ENCODE data around the gene SPTB. TPM values are rescaled to one million over a fixed set of nuclear protein-coding genes. Genes with fewer than 3 reads are reported as not detected.

Gene SPTB
- total RNA-seq, 1 experiment from 2014 or later: 1.4 TPM

- Histone ChIP-seq H3K36me3 (peaks cover 9% of the 10 kb centered on the region), H3K27me3 (no peaks in the 10 kb centered on the region), H3K4me1 (peaks cover 10% of the 10 kb centered on the region), H3K9me3 (replicated peaks) (no peaks in the 10 kb centered on the region), H3K4me3 (no peak overlapping the region), H3K27ac (no peak overlapping the region)
- DNase-seq: no peak
Measured at GRCh38 chr14:64731141-64731581, 148.5 kb downstream of the SPTB start.

- H3K36me3 ChIP-seq: peaks cover 9% of the 10 kb centered on the region
- no peaks in the 10 kb centered on the region for H3K27me3 ChIP-seq
- H3K27ac ChIP-seq: no peak overlapping the region
- H3K4me1 ChIP-seq: peaks cover 14% of the 10 kb centered on the region
- H3K4me3 ChIP-seq: no peak overlapping the region
- DNase-seq: no peak
- H3K9me3 ChIP-seq (replicated peaks): no peaks in the 10 kb centered on the region
Measured at GRCh38 chr14:64730681-64731080, 149.0 kb downstream of the SPTB start.

GRCh38 chr14:64730061-64730440 is 149.7 kb downstream of the SPTB start:
- Histone ChIP-seq H3K27ac (no peak overlapping the region), H3K27me3 (no peaks in the 10 kb centered on the region), H3K4me1 (peaks cover 21% of the 10 kb centered on the region), H3K36me3 (peaks cover 9% of the 10 kb centered on the region), H3K4me3 (no peak overlapping the region), H3K9me3 (replicated peaks) (no peaks in the 10 kb centered on the region)
- DNase-seq: no peak

- DNase-seq: no peak
- peaks cover 26% of the 10 kb centered on the region for H3K4me1 ChIP-seq
- no peaks in the 10 kb centered on the region for H3K27me3 ChIP-seq
- H3K27ac ChIP-seq: no peak overlapping the region
- no peak overlapping the region for H3K4me3 ChIP-seq
- no peaks in the 10 kb centered on the region for H3K9me3 ChIP-seq (replicated peaks)
- peaks cover 9% of the 10 kb centered on the region for H3K36me3 ChIP-seq
Measured at GRCh38 chr14:64729386-64730060, 150.2 kb downstream of the SPTB start.

- H3K36me3 ChIP-seq: peaks cover 9% of the 10 kb centered on the region
Measured at GRCh38 chr14:64728856-64729255, 150.9 kb downstream of the SPTB start.

GRCh38 chr14:64728106-64728505 is 151.6 kb downstream of the SPTB start:
- H3K9me3 ChIP-seq (replicated peaks): no peaks in the 10 kb centered on the region
- peaks cover 6% of the 10 kb centered on the region for H3K36me3 ChIP-seq
- DNase-seq: no peak
- H3K4me1 ChIP-seq: peaks cover 27% of the 10 kb centered on the region
- no peaks in the 10 kb centered on the region for H3K27me3 ChIP-seq
- no peak overlapping the region for H3K27ac ChIP-seq
- no peak overlapping the region for H3K4me3 ChIP-seq

More at GRCh38 chr14:64728856-64729255, 150.9 kb downstream of the SPTB start:
- H3K9me3 ChIP-seq (replicated peaks): no peaks in the 10 kb centered on the region
- H3K27me3 ChIP-seq: no peaks in the 10 kb centered on the region
- H3K4me1 ChIP-seq: peaks cover 27% of the 10 kb centered on the region
- DNase-seq: no peak
- no peak overlapping the region for H3K4me3 ChIP-seq
- H3K27ac ChIP-seq: no peak overlapping the region

GRCh38 chr14:64727551-64728071 is 152.1 kb downstream of the SPTB start:
- no peak overlapping the region for H3K4me3 ChIP-seq
- H3K27me3 ChIP-seq: no peaks in the 10 kb centered on the region
- H3K36me3 ChIP-seq: peaks cover 6% of the 10 kb centered on the region
- peaks cover 29% of the 10 kb centered on the region for H3K4me1 ChIP-seq
- no peak for DNase-seq
- no peaks in the 10 kb centered on the region for H3K9me3 ChIP-seq (replicated peaks)
- no peak overlapping the region for H3K27ac ChIP-seq

- Histone ChIP-seq H3K4me1 (peaks cover 39% of the 10 kb centered on the region), H3K27ac (no peak overlapping the region), H3K27me3 (no peaks in the 10 kb centered on the region), H3K36me3 (no peaks in the 10 kb centered on the region; the same call in 1 of the 2 replicates), H3K4me3 (no peak overlapping the region), H3K9me3 (replicated peaks) (no peaks in the 10 kb centered on the region)
- peak; percentile 66 to 69 for DNase-seq
Measured at GRCh38 chr14:64726585-64726890, 153.2 kb downstream of the SPTB start.

GRCh38 chr14:64725879-64726584 is 153.7 kb downstream of the SPTB start:
- H3K4me3 ChIP-seq: no peak overlapping the region
- no peaks in the 10 kb centered on the region for H3K27me3 ChIP-seq
- peaks cover 44% of the 10 kb centered on the region for H3K4me1 ChIP-seq
- DNase-seq: no peak
- H3K27ac ChIP-seq: no peak overlapping the region
- H3K36me3 ChIP-seq: no peaks in the 10 kb centered on the region; the same call in 1 of the 2 replicates
- H3K9me3 ChIP-seq (replicated peaks): no peaks in the 10 kb centered on the region

GRCh38 chr14:64725261-64725815 is 154.4 kb downstream of the SPTB start:
- H3K36me3 ChIP-seq: no peaks in the 10 kb centered on the region; the same call in 1 of the 2 replicates
- no peak overlapping the region for H3K27ac ChIP-seq
- peaks cover 48% of the 10 kb centered on the region for H3K4me1 ChIP-seq
- H3K27me3 ChIP-seq: no peaks in the 10 kb centered on the region
- no peaks in the 10 kb centered on the region for H3K9me3 ChIP-seq (replicated peaks)
- no peak for DNase-seq
- no peak overlapping the region for H3K4me3 ChIP-seq

- H3K4me1 ChIP-seq: peaks cover 48% of the 10 kb centered on the region
- H3K27me3 ChIP-seq: no peaks in the 10 kb centered on the region
- no peak for DNase-seq
- H3K9me3 ChIP-seq (replicated peaks): no peaks in the 10 kb centered on the region
- peaks cover 4% of the 10 kb centered on the region; the same call in 1 of the 2 replicates for H3K36me3 ChIP-seq
- H3K27ac ChIP-seq: no peak overlapping the region
- H3K4me3 ChIP-seq: no peak overlapping the region
Measured at GRCh38 chr14:64724578-64724930, 155.2 kb downstream of the SPTB start.

- DNase-seq: no peak
- H3K4me3 ChIP-seq: no peak overlapping the region
- H3K4me1 ChIP-seq: peaks cover 48% of the 10 kb centered on the region
- H3K27me3 ChIP-seq: no peaks in the 10 kb centered on the region
- H3K27ac ChIP-seq: no peak overlapping the region
- H3K9me3 ChIP-seq (replicated peaks): no peaks in the 10 kb centered on the region
- peaks cover 5% of the 10 kb centered on the region; the same call in 1 of the 2 replicates for H3K36me3 ChIP-seq
Measured at GRCh38 chr14:64723691-64724577, 155.8 kb downstream of the SPTB start.

- H3K4me1 ChIP-seq: peaks cover 52% of the 10 kb centered on the region
- DNase-seq: no peak
- no peaks in the 10 kb centered on the region for H3K9me3 ChIP-seq (replicated peaks)
- H3K4me3 ChIP-seq: no peak overlapping the region
- H3K27ac ChIP-seq: no peak overlapping the region
- peaks cover 5% of the 10 kb centered on the region; the same call in 1 of the 2 replicates for H3K36me3 ChIP-seq
- no peaks in the 10 kb centered on the region for H3K27me3 ChIP-seq
Measured at GRCh38 chr14:64722842-64723447, 156.8 kb downstream of the SPTB start.

- Histone ChIP-seq H3K27me3 (no peaks in the 10 kb centered on the region), H3K27ac (peak overlapping the region; percentile 41; the same call in 1 of the 2 replicates), H3K4me3 (no peak overlapping the region), H3K4me1 (peaks cover 57% of the 10 kb centered on the region), H3K9me3 (replicated peaks) (no peaks in the 10 kb centered on the region), H3K36me3 (peaks cover 5% of the 10 kb centered on the region; the same call in 1 of the 2 replicates)
- DNase-seq: no peak
Measured at GRCh38 chr14:64721899-64722298, 157.8 kb downstream of the SPTB start.
